KMS-11 (cell line): ENCODE data around the gene MYO1G.

Experiments
- H2AFZ ChIP-seq: fragments of 200-600 bp; sonication (generic); 2 replicates; pipeline ENCODE4 v1.6.1; 2016; ENCODE audit warnings: antibody characterized with exemption, mixed run types, low read depth
- H3K27ac ChIP-seq: fragments of 200-600 bp; sonication (generic); 2 replicates; pipeline ENCODE4 v1.6.1; 2016; ENCODE audit warnings: mild to moderate bottlenecking, mixed run types
- H3K27me3 ChIP-seq: fragments of 200-600 bp; sonication (generic); 2 replicates; pipeline ENCODE4 v1.6.1; 2017; ENCODE audit warnings: mild to moderate bottlenecking, low read depth, mixed run types, moderate library complexity; ENCODE audit not compliant: insufficient read depth
- H3K36me3 ChIP-seq: fragments of 200-600 bp; sonication (generic); 2 replicates; pipeline ENCODE4 v1.6.1; 2017; ENCODE audit warnings: mild to moderate bottlenecking, mixed run types; ENCODE audit not compliant: insufficient read depth
- H3K4me1 ChIP-seq: fragments of 200-600 bp; sonication (generic); 2 replicates; pipeline ENCODE4 v1.6.1; 2016; ENCODE audit warnings: mild to moderate bottlenecking, low read depth, mixed run types; ENCODE audit not compliant: poor library complexity, severe bottlenecking
- H3K4me2 ChIP-seq: fragments of 200-600 bp; sonication (generic); 2 replicates; pipeline ENCODE4 v1.7.0; 2016; ENCODE audit warnings: mild to moderate bottlenecking, mixed run types
- H3K4me3 ChIP-seq: fragments of 200-600 bp; sonication (generic); IDR thresholded peaks from 2 replicates; pipeline ENCODE4 v1.6.1; 2017; ENCODE audit warnings: low read depth, low read length, mixed read lengths; ENCODE audit not compliant: insufficient read depth
- H3K79me2 ChIP-seq: fragments of 200-600 bp; sonication (generic); 2 replicates; pipeline ENCODE4 v1.6.1; 2016; ENCODE audit warnings: low read depth, mixed run types; ENCODE audit not compliant: insufficient read depth
- H3K9ac ChIP-seq: fragments of 200-600 bp; sonication (generic); 2 replicates; pipeline ENCODE4 v1.6.1; 2016; ENCODE audit warnings: mild to moderate bottlenecking, mixed run types
- H4K20me1 ChIP-seq: fragments of 200-600 bp; sonication (generic); 2 replicates; pipeline ENCODE4 v1.6.1; 2016; ENCODE audit warnings: mild to moderate bottlenecking, mixed run types; ENCODE audit not compliant: insufficient read depth
- CTCF ChIP-seq: fragments of 200-600 bp; sonication (generic); conservative IDR thresholded peaks from 2 replicates; pipeline ENCODE4 v1.6.1; 2017; ENCODE audit warnings: low read depth, mild to moderate bottlenecking, antibody characterized with exemption, low read length, moderate library complexity, mixed read lengths

The MYO1G gene

DNA sequence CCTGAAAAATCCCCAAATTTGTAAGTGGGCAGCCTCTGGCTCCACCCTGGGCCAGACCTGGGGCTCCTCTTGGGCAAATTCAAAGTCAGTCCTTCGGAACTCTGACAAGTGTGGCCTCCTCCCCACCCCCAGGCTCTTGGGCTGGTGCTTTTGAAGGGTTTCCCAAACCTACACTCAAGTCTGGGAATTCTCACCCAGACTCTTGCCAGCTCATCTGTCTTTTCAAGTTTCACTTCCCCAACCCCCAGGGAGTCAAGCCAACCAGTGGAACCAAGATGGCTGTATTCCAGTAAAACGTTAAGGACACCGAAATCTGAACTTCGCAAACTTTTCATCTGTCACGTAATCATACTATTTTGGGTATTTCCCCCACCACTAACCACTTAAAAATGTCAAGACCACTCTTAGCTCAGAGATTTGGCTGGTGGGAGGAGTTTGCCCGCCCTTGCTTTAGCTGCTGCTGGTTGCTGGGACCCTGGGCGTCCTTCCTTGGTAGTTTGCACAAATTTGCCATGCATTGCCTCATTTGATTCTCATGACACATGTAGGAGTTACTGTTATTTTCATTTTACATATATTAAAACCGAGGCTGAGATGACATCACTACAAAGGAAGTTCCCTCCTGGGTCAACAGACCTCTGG, 1.7 kb upstream of the MYO1G start:
- H3K36me3 ChIP-seq = peaks cover 25% of the 10 kb centered on the region; the same call in 1 of the 2 replicates
- peaks cover 30% of the 10 kb centered on the region for H3K79me2 ChIP-seq
- no peak overlapping the region; the same call in 1 of the 2 replicates for H3K4me2 ChIP-seq

DNA sequence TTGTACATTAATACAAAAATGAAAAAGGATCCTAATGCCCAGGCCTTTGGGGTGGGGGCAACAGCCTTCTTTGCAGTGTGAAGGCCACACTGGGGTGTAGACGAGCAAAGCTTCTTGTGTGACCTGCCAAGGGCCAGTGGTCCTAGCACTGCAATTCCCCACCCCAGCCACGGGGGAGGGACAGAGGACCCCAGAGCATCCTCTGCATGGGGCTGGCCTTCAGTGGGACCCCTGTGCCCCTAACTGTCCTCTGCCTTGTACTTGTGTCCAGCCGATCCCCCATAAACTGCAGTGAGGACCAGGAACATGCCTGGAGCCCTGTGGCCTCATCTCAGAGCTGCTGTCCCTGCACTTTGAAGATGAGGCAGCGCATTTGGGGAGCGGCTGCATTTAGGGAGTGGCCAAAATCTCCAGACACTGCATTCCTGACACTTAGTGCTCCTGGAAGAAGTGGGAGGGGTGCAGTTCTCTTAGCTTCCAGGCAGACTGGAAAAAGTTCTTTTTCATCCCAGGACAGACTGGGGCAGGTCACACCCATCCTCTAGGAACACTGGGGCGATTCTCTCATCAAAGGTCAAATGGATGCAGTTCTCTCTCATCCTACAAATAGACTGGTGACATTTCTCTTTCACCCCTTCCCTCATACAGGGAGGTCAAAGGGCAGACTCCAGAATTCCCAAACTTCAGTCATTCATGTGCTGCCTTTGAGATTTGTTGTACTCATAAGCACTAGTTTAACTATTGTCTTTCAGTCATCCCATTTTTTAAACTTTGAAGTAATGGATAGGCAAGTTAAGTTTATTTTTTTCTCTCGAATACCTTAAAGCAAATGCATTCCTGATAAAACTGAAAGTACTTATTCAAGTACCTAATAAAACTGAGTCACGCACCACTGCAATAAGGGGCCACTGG, 922 bp upstream of the MYO1G start:
- H4K20me1 ChIP-seq = peaks cover 10% of the 10 kb centered on the region
- H3K4me1 ChIP-seq = peaks cover 46% of the 10 kb centered on the region
- no peak overlapping the region; the same call in 1 of the 2 replicates for H3K4me2 ChIP-seq
- H3K27me3 ChIP-seq = no peaks in the 10 kb centered on the region
- H3K27ac ChIP-seq = peak overlapping the region; percentile 0; the same call in 1 of the 2 replicates
- H3K9ac ChIP-seq = no peak overlapping the region
- H2AFZ ChIP-seq = no peak overlapping the region
- peaks cover 18% of the 10 kb centered on the region; the same call in 1 of the 2 replicates for H3K36me3 ChIP-seq
- TF ChIP-seq CTCF = no peak
- no peak overlapping the region for H3K4me3 ChIP-seq
- H3K79me2 ChIP-seq = peaks cover 22% of the 10 kb centered on the region

More for the DNA sequence above, 1.7 kb upstream of the MYO1G start:
- no peaks in the 10 kb centered on the region for H3K27me3 ChIP-seq
- no peak overlapping the region for H3K9ac ChIP-seq
- no peak overlapping the region for H2AFZ ChIP-seq
- peaks cover 50% of the 10 kb centered on the region for H3K4me1 ChIP-seq
- peaks cover 16% of the 10 kb centered on the region for H4K20me1 ChIP-seq
- TF ChIP-seq CTCF = no peak
- peak overlapping the region; percentile 38; the same call in 1 of the 2 replicates for H3K27ac ChIP-seq
- no peak overlapping the region for H3K4me3 ChIP-seq

DNA sequence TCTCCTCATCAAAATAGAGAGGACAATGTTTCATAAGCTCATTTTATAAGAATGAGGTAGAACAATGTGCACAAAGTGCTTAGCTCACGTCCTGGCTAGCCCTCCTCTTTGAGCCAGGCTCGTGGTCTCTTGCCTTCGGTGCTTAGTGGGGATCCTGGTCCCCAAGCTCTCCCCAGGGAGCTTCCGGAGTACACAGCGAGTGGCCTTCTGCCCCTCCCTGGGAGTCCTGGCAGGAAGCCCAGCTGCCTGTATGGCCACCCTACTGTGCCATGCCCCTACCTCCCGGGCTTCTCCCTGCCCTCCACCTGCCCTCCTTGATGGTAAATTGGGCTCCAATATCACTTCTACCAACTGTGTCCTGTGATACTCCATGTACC, 868 bp downstream of the MYO1G start:
- Histone ChIP-seq H3K79me2 (peaks cover 4% of the 10 kb centered on the region; the same call in 1 of the 2 replicates), H3K4me2 (no peak overlapping the region), H3K4me3 (no peak overlapping the region), H3K9ac (no peak overlapping the region), H3K36me3 (peaks cover 5% of the 10 kb centered on the region; the same call in 1 of the 2 replicates), H2AFZ (no peak overlapping the region), H3K27ac (no peak overlapping the region), H3K27me3 (no peaks in the 10 kb centered on the region), H3K4me1 (peaks cover 37% of the 10 kb centered on the region), H4K20me1 (no peaks in the 10 kb centered on the region; the same call in 1 of the 2 replicates)
- TF ChIP-seq CTCF = no peak

- no peak overlapping the region for H2AFZ ChIP-seq
- H3K27me3 ChIP-seq = no peaks in the 10 kb centered on the region
- H4K20me1 ChIP-seq = no peaks in the 10 kb centered on the region; the same call in 1 of the 2 replicates
- TF ChIP-seq CTCF = no peak
- no peak overlapping the region for H3K4me3 ChIP-seq
- peaks cover 31% of the 10 kb centered on the region for H3K4me1 ChIP-seq
- no peak overlapping the region for H3K9ac ChIP-seq
- H3K4me2 ChIP-seq = no peak overlapping the region
- H3K36me3 ChIP-seq = no peaks in the 10 kb centered on the region
- no peak overlapping the region for H3K27ac ChIP-seq
- H3K79me2 ChIP-seq = no peaks in the 10 kb centered on the region
These were observed 1.4 kb downstream of the MYO1G start for GRCh38 chr7:44977304-44977958.
